NB4 (cell line): Measurements from ENCODE around the gene MYRFL.

ENCODE experiments used
- DNase-seq: peaks from one replicate; pipeline ENCODE4 v3.0.0; 2010; ENCODE audit warnings: low read depth
- H3K4me3 ChIP-seq: one replicate; pipeline ENCODE4 v1.5.1; 2011; ENCODE audit warnings: mild to moderate bottlenecking, low read depth, low read length, moderate library complexity
- CTCF ChIP-seq: IDR thresholded peaks from one replicate; pipeline ENCODE4 v1.5.1; 2012; ENCODE audit warnings: low read depth, low read length
- MAX ChIP-seq: IDR thresholded peaks from 2 replicates; pipeline ENCODE4 v1.6.1; 2011; ENCODE audit warnings: low read depth, low read length
- MYC ChIP-seq: IDR thresholded peaks from 2 replicates; pipeline ENCODE4 v1.6.1; 2011; ENCODE audit warnings: low read depth, low read length
- POLR2A ChIP-seq: IDR thresholded peaks from 2 replicates; pipeline ENCODE4 v1.6.1; 2011; ENCODE audit warnings: mild to moderate bottlenecking; ENCODE audit not compliant: insufficient read length; ENCODE audit errors: extremely low read depth

Gene MYRFL

GRCh38 chr12:69828897-69829296 is 3.9 kb downstream of the MYRFL start:
- no peak for TF ChIP-seq POLR2A
- no peak for TF ChIP-seq MYC
- no peak for TF ChIP-seq CTCF
- TF ChIP-seq MAX: no peak
- DNase-seq: no peak
- H3K4me3 ChIP-seq: no peak overlapping the region

GRCh38 chr12:69833696-69834095 is 8.7 kb downstream of the MYRFL start:
- DNase-seq: no peak
- TF ChIP-seq MYC (no peak), MAX (no peak), CTCF (no peak), POLR2A (no peak)
- H3K4me3 ChIP-seq: no peak overlapping the region

GRCh38 chr12:69834147-69834546 is 9.1 kb downstream of the MYRFL start:
- TF ChIP-seq POLR2A (no peak), CTCF (no peak), MYC (no peak), MAX (no peak)
- H3K4me3 ChIP-seq: no peak overlapping the region
- no peak for DNase-seq

GRCh38 chr12:69834576-69834975 is 9.5 kb downstream of the MYRFL start:
- no peak for TF ChIP-seq MAX
- no peak for TF ChIP-seq MYC
- no peak for TF ChIP-seq POLR2A
- no peak for TF ChIP-seq CTCF
- H3K4me3 ChIP-seq: no peak overlapping the region
- DNase-seq: no peak

GRCh38 chr12:69835081-69835480 is 10.1 kb downstream of the MYRFL start:
- no peak overlapping the region for H3K4me3 ChIP-seq
- DNase-seq: no peak
- TF ChIP-seq CTCF (no peak), MAX (no peak), MYC (no peak), POLR2A (no peak)

- no peak for DNase-seq
- no peak for TF ChIP-seq CTCF
- no peak for TF ChIP-seq POLR2A
- TF ChIP-seq MYC: no peak
- no peak for TF ChIP-seq MAX
- no peak overlapping the region for H3K4me3 ChIP-seq
Observed at GRCh38 chr12:69836015-69836414, 11.0 kb downstream of the MYRFL start.
